WTC11 (cell line): ENCODE results near the gene ZAR1L. TPM values are rescaled to one million over a fixed set of nuclear protein-coding genes. Genes with fewer than 3 reads are reported as not detected.
"Not testable (repeated sequence)": the region's sequence is repeated elsewhere in the genome, so short reads cannot be mapped to it uniquely, and the experiment has no call there.

Experiments
- ATAC-seq: fragments of 200-7000 bp; cut with Tn5 transposase; 2 replicates; pipeline ENCODE4 v1.10.0; 2021; ENCODE audit warnings: mild to moderate bottlenecking, moderate library complexity
- CTCF ChIA-PET: fragments of 300-600 bp; sonication (Branson Sonifier 250); formaldehyde crosslinking; loops from one replicate; lab custom pipeline; 2021; ENCODE audit warnings: antibody characterized with exemption; lab: Charles Lee
- POLR2A ChIA-PET: fragments of 350-600 bp; sonication (Branson Sonifier 250); formaldehyde crosslinking; loops from one replicate; lab custom pipeline; 2021; ENCODE audit warnings: antibody characterized with exemption; lab: Charles Lee
- DNase-seq: peaks from one replicate; pipeline ENCODE4 v3.0.0; 2021; ENCODE audit warnings: low spot score
- H3K27ac Mint-ChIP-seq: 2 replicates; pipeline ENCODE4 v1.8.0; 2021; ENCODE audit warnings: mixed read lengths
- H3K27me3 Mint-ChIP-seq: 2 replicates; pipeline ENCODE4 v1.8.0; 2021; ENCODE audit warnings: low read depth, mild to moderate bottlenecking, moderate library complexity, mixed read lengths
- H3K36me3 Mint-ChIP-seq: 2 replicates; pipeline ENCODE4 v1.8.0; 2021; ENCODE audit warnings: mixed read lengths
- H3K4me1 Mint-ChIP-seq: 2 replicates; pipeline ENCODE4 v1.8.0; 2022; ENCODE audit warnings: mixed read lengths
- H3K4me3 Mint-ChIP-seq: 2 replicates; pipeline ENCODE4 v1.8.0; 2021; ENCODE audit warnings: mild to moderate bottlenecking, moderate library complexity, mixed read lengths
- H3K9me3 Mint-ChIP-seq: 2 replicates; pipeline ENCODE4 v1.8.0; 2021; ENCODE audit warnings: mixed read lengths
- ATF1 ChIP-seq: sonication (generic); formaldehyde crosslinking; IDR thresholded peaks from 2 replicates; pipeline ENCODE4 v1.8.1; 2023; ENCODE audit warnings: mild to moderate bottlenecking, moderate library complexity, missing genetic modification reagents
- CREM ChIP-seq: sonication (generic); formaldehyde crosslinking; IDR thresholded peaks from 2 replicates; pipeline ENCODE4 v1.8.1; 2022; ENCODE audit warnings: mild to moderate bottlenecking, missing genetic modification reagents, moderate library complexity
- FOXJ3 ChIP-seq: sonication (generic); formaldehyde crosslinking; IDR thresholded peaks from 2 replicates; pipeline ENCODE4 v1.9.0; 2021; ENCODE audit warnings: missing genetic modification reagents, mild to moderate bottlenecking, borderline replicate concordance
- GTF2I ChIP-seq: fragments of 250-450 bp; sonication (Bioruptor Pico); conservative IDR thresholded peaks from 2 replicates; pipeline ENCODE4 v1.4.0; 2021; ENCODE audit warnings: mild to moderate bottlenecking
- JAZF1 ChIP-seq: fragments of 250-450 bp; sonication (Bioruptor Pico); IDR thresholded peaks from 2 replicates; pipeline ENCODE4 v1.9.0; 2021; ENCODE audit warnings: moderate library complexity, mild to moderate bottlenecking, inconsistent platforms
- KAT7 ChIP-seq: sonication (generic); formaldehyde crosslinking; IDR thresholded peaks from 2 replicates; pipeline ENCODE4 v1.8.1; 2023; ENCODE audit warnings: missing genetic modification reagents, mild to moderate bottlenecking, borderline replicate concordance
- MXD4 ChIP-seq: fragments of 250-450 bp; sonication (Bioruptor Pico); IDR thresholded peaks from 2 replicates; pipeline ENCODE4 v1.8.0; 2021; ENCODE audit warnings: mild to moderate bottlenecking, moderate library complexity, borderline replicate concordance
- NFYB ChIP-seq: sonication (generic); formaldehyde crosslinking; conservative IDR thresholded peaks from 2 replicates; pipeline ENCODE4 v1.8.0; 2022; ENCODE audit warnings: low read depth, missing genetic modification reagents
- SOX15 ChIP-seq: fragments of 250-450 bp; sonication (Bioruptor Pico); IDR thresholded peaks from 2 replicates; pipeline ENCODE4 v1.9.0; 2021; ENCODE audit warnings: mild to moderate bottlenecking
- TEAD4 ChIP-seq: sonication (generic); formaldehyde crosslinking; IDR thresholded peaks from 2 replicates; pipeline ENCODE4 v1.8.0; 2022; ENCODE audit warnings: mild to moderate bottlenecking, missing genetic modification reagents
- TP53 ChIP-seq: sonication (generic); formaldehyde crosslinking; IDR thresholded peaks from 2 replicates; pipeline ENCODE4 v1.8.1; 2023; ENCODE audit warnings: mild to moderate bottlenecking, missing genetic modification reagents
- ZNF423 ChIP-seq: fragments of 250-450 bp; sonication (Bioruptor Pico); IDR thresholded peaks from 2 replicates; pipeline ENCODE4 v2.1.2; 2022; ENCODE audit warnings: mild to moderate bottlenecking, moderate library complexity
- total RNA-seq: library from RNA; stranded (reverse); gene quantifications from 3 replicates; pipeline ENCODE4 v1.2.3, GENCODE V29; 2021
- TF ChIP-seq, protein P1 (sequence below): fragments of 250-450 bp; sonication (Bioruptor Pico); IDR thresholded peaks from 2 replicates; pipeline ENCODE4 v1.9.0; 2021; ENCODE audit warnings: mild to moderate bottlenecking
- TF ChIP-seq, protein P2 (sequence below): sonication (generic); formaldehyde crosslinking; IDR thresholded peaks from 2 replicates; pipeline ENCODE4 v1.8.1; 2022; ENCODE audit warnings: mild to moderate bottlenecking, missing genetic modification reagents, moderate library complexity, borderline replicate concordance

ZAR1L gene
- total RNA-seq, 1 experiment from 2014 or later: 0.33 TPM

DNA sequence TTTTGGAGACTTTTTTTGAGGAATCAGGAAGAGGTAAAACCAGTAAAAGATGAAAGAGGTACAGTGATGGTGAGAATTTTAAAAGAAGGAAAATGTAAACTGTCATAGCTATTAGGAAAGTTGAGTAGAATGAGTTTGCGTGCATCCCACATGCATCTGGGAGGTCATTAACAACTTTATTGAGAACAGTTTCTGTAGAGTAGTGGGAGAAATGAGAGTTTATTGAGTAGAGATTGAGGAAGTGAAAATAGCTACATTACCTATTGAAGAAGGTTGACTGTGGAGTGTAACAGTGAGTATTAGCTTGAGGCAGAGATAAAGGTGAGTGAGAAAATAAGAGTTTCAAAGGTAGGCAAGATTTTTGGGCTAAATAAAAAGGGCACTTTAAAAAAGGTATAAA lies 38.9 kb upstream of the ZAR1L start:
- Mint-ChIP-seq H3K27ac (no peak overlapping the region), H3K36me3 (peaks cover 33% of the 10 kb centered on the region), H3K9me3 (peaks cover 16% of the 10 kb centered on the region), H3K4me1 (peaks cover 12% of the 10 kb centered on the region), H3K27me3 (no peaks in the 10 kb centered on the region), H3K4me3 (no peak overlapping the region)
- ATAC-seq (no peak), DNase-seq (no peak)
- ChIA-PET POLR2A (no interaction called here), CTCF (no interaction called here)
- TF ChIP-seq, protein P1, sequence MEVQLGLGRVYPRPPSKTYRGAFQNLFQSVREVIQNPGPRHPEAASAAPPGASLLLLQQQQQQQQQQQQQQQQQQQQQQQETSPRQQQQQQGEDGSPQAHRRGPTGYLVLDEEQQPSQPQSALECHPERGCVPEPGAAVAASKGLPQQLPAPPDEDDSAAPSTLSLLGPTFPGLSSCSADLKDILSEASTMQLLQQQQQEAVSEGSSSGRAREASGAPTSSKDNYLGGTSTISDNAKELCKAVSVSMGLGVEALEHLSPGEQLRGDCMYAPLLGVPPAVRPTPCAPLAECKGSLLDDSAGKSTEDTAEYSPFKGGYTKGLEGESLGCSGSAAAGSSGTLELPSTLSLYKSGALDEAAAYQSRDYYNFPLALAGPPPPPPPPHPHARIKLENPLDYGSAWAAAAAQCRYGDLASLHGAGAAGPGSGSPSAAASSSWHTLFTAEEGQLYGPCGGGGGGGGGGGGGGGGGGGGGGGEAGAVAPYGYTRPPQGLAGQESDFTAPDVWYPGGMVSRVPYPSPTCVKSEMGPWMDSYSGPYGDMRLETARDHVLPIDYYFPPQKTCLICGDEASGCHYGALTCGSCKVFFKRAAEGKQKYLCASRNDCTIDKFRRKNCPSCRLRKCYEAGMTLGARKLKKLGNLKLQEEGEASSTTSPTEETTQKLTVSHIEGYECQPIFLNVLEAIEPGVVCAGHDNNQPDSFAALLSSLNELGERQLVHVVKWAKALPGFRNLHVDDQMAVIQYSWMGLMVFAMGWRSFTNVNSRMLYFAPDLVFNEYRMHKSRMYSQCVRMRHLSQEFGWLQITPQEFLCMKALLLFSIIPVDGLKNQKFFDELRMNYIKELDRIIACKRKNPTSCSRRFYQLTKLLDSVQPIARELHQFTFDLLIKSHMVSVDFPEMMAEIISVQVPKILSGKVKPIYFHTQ (CRISPR knock-in tag): no peak
- TF ChIP-seq, protein P2, sequence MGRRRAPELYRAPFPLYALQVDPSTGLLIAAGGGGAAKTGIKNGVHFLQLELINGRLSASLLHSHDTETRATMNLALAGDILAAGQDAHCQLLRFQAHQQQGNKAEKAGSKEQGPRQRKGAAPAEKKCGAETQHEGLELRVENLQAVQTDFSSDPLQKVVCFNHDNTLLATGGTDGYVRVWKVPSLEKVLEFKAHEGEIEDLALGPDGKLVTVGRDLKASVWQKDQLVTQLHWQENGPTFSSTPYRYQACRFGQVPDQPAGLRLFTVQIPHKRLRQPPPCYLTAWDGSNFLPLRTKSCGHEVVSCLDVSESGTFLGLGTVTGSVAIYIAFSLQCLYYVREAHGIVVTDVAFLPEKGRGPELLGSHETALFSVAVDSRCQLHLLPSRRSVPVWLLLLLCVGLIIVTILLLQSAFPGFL (CRISPR knock-in tag): no peak
- no peak for TF ChIP-seq ATF1 (CRISPR knock-in tag)
- no peak for TF ChIP-seq FOXJ3 (CRISPR knock-in tag)
- no peak for TF ChIP-seq SOX15 (CRISPR knock-in tag)
- no peak for TF ChIP-seq MXD4 (CRISPR knock-in tag)
- no peak for TF ChIP-seq GTF2I
- no peak for TF ChIP-seq ZNF423 (CRISPR knock-in tag)
- TF ChIP-seq KAT7: no peak
- no peak for TF ChIP-seq CREM (CRISPR knock-in tag)

DNA sequence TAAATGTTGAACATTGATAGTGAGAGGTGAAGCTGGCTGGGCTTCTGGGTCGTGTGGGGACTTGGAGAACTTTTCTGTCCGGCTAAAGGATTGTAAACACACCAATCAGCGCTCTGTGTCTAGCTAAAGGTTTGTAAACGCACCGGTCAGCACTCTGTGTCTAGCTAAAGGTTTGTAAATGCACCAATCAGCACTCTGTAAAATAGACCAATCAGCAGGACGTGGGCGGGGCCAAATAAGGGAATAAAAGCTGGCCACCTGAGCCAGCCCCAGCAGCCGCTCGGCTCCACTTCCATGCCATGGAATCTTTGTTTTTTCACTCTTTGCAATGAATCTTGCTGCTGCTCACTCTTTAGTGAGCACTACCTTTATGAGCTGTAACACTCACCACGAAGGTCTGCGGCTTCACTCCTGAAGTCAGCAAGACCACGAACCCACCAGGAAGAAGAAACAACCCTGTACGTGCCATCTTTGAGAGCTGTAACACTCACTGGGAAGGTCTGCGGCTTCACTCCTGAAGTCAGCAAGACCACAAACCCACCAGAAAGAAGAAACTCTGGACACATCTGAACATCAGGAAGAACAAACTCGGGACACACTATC lies 35.8 kb upstream of the ZAR1L start:
- ATAC-seq, H3K27ac Mint-ChIP-seq, H3K4me1 Mint-ChIP-seq, H3K4me3 Mint-ChIP-seq, DNase-seq, POLR2A ChIA-PET, CTCF ChIA-PET, H3K27me3 Mint-ChIP-seq: not testable (repeated sequence)
- H3K9me3 Mint-ChIP-seq: peaks cover 17% of the 10 kb centered on the region
- peak; percentile 39; the same call in 1 of the 2 replicates for TF ChIP-seq NFYB (CRISPR knock-in tag)
- H3K36me3 Mint-ChIP-seq: peaks cover 32% of the 10 kb centered on the region

DNA sequence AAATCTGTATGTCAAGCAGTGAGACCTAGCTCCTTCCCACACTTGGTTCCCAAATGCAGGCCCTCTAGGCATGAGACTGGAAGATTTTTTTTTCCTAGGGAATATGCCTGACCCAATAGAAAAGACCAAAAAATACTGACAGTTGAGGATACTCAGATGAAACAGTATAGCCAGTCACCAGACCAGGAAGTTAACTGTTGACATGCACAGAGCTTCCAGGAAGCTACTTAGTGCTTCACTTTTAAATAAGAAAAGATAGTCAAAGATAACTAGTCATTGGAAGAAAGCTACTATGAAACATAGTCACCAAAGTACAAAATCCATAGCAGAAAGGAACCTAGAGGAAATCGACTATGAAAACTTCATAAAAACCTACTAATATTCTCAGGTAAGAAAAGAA lies 32.5 kb upstream of the ZAR1L start:
- no peak for DNase-seq
- Mint-ChIP-seq H3K9me3 (peaks cover 17% of the 10 kb centered on the region), H3K27ac (peak overlapping the region; percentile 61), H3K27me3 (no peaks in the 10 kb centered on the region), H3K36me3 (peaks cover 28% of the 10 kb centered on the region), H3K4me1 (peaks cover 9% of the 10 kb centered on the region), H3K4me3 (no peak overlapping the region)
- TF ChIP-seq TEAD4 (CRISPR knock-in tag): no peak
- ChIA-PET POLR2A (no interaction called here), CTCF (no interaction called here)
- ATAC-seq: no peak

DNA sequence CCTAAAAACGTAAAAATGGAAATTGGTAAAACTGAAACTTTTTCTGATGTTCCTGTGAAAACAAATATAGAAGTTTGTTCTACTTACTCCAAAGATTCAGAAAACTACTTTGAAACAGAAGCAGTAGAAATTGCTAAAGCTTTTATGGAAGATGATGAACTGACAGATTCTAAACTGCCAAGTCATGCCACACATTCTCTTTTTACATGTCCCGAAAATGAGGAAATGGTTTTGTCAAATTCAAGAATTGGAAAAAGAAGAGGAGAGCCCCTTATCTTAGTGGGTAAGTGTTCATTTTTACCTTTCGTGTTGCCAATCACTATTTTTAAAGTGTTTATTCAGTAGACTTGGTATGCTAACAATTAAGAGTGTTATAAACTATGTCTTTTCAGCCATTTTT lies 25.8 kb upstream of the ZAR1L start:
- H3K4me1 Mint-ChIP-seq: peaks cover 14% of the 10 kb centered on the region
- H3K9me3 Mint-ChIP-seq: peaks cover 50% of the 10 kb centered on the region
- H3K27me3 Mint-ChIP-seq: no peaks in the 10 kb centered on the region
- ChIA-PET POLR2A (no interaction called here), CTCF (interaction anchor here (0.7 kb wide), 1 partner anchor 129 kb away, joined by 3 read pairs; no protein-coding TSS in a partner anchor)
- ATAC-seq (no peak), DNase-seq (no peak)
- no peak overlapping the region for H3K4me3 Mint-ChIP-seq
- TF ChIP-seq JAZF1 (CRISPR knock-in tag): no peak
- no peak for TF ChIP-seq CREM (CRISPR knock-in tag)
- no peak for TF ChIP-seq TP53 (CRISPR knock-in tag)
- no peak for TF ChIP-seq FOXJ3 (CRISPR knock-in tag)
- H3K36me3 Mint-ChIP-seq: peaks cover 52% of the 10 kb centered on the region
- H3K27ac Mint-ChIP-seq: no peak overlapping the region; the same call in 1 of the 2 replicates
